Fibroblast of lung (primary cell): ENCODE results near the gene HSPA12B. TPM values are rescaled to one million over a fixed set of nuclear protein-coding genes. Genes with fewer than 3 reads are reported as not detected.
A peak's percentile ranks its signal among the peaks of the same experiment; 100 is the strongest.
"Not testable (repeated sequence)": the region's sequence is repeated elsewhere in the genome, so short reads cannot be mapped to it uniquely, and the experiment has no call there.

Experiments used
- DNase-seq, 2 donors: peaks; one replicate each; pipeline versions ENCODE4 v3.0.0 to v3.0.0-alpha.2; 2010; ENCODE audit warnings: low read depth in 2 of 2
- H2AFZ ChIP-seq: 2 replicates; pipeline ENCODE4 v1.5.1; 2012; ENCODE audit warnings: low read length, control low read depth, inconsistent platforms
- H3K27ac ChIP-seq: 2 replicates; pipeline ENCODE4 v1.5.1; 2011; ENCODE audit warnings: low read length, control low read depth; ENCODE audit not compliant: insufficient read depth
- H3K27me3 ChIP-seq: 2 replicates; pipeline ENCODE4 v1.5.1; 2011; ENCODE audit warnings: mild to moderate bottlenecking, low read length; ENCODE audit not compliant: control insufficient read depth, insufficient read depth
- H3K36me3 ChIP-seq: 2 replicates; pipeline ENCODE4 v1.5.1; 2011; ENCODE audit warnings: low read length; ENCODE audit not compliant: control insufficient read depth, insufficient read depth
- H3K4me1 ChIP-seq: 2 replicates; pipeline ENCODE4 v1.5.1; 2011; ENCODE audit warnings: low read length; ENCODE audit not compliant: control insufficient read depth, insufficient read depth; ENCODE audit errors: extremely low read depth
- H3K4me2 ChIP-seq: 2 replicates; pipeline ENCODE4 v1.5.1; 2011; ENCODE audit warnings: low read length, control low read depth; ENCODE audit not compliant: insufficient read depth; ENCODE audit errors: extremely low read depth
- H3K4me3 ChIP-seq, 4 experiments: fragments of 200-600 bp in 1 of 4; sonication (generic) in 1 of 4; replicated peaks in 1 of 4; 2 replicates each; pipeline ENCODE4 v1.5.1; 2011 to 2016; ENCODE audit warnings: low read length in 4 of 4, low read depth in 3 of 4, mild to moderate bottlenecking in 3 of 4, control low read depth in 2 of 4, inconsistent platforms in 1 of 4, mixed read lengths in 1 of 4; ENCODE audit not compliant: insufficient read depth in 1 of 4; ENCODE audit errors: control extremely low read depth in 1 of 4
- H3K79me2 ChIP-seq: 2 replicates; pipeline ENCODE4 v1.5.1; 2012; ENCODE audit warnings: mild to moderate bottlenecking, low read length, inconsistent platforms; ENCODE audit not compliant: control insufficient read depth, insufficient read depth
- H3K9ac ChIP-seq: 2 replicates; pipeline ENCODE4 v1.5.1; 2011; ENCODE audit warnings: mild to moderate bottlenecking, low read length, control low read depth; ENCODE audit not compliant: insufficient read depth
- H3K9me3 ChIP-seq: 2 replicates; pipeline ENCODE4 v1.5.1; 2012; ENCODE audit warnings: low read depth, low read length; ENCODE audit not compliant: control insufficient read depth, insufficient read depth
- H4K20me1 ChIP-seq: 2 replicates; pipeline ENCODE4 v1.5.1; 2011; ENCODE audit warnings: low read length; ENCODE audit not compliant: control insufficient read depth, insufficient read depth; ENCODE audit errors: extremely low read depth
- CTCF ChIP-seq, 2 donors: IDR thresholded peaks in 1 of 2; conservative IDR thresholded peaks in 1 of 2; 1 replicate in 1 of 2; 2 replicates in 1 of 2; pipeline ENCODE4 v1.5.1; 2011 to 2012; ENCODE audit warnings: low read length in 2 of 2, control low read depth in 1 of 2, inconsistent platforms in 1 of 2, low read depth in 1 of 2, mild to moderate bottlenecking in 1 of 2
- EZH2 ChIP-seq: IDR thresholded peaks from 2 replicates; pipeline ENCODE4 v1.5.1; 2012; ENCODE audit warnings: low read length, control low read depth, mild to moderate bottlenecking; ENCODE audit errors: missing control alignments
- polyA plus RNA-seq, 2 donors: library from polyadenylated mRNA; depleted of rRNA in 1 of 2; stranded (reverse) in 1 of 2; unstranded in 1 of 2; fragments of >200 nt; gene quantifications; 2 replicates each; pipeline ENCODE4 v1.2.1, GENCODE V29; 2011 to 2012; ENCODE audit warnings: missing spikeins in 1 of 2
- total RNA-seq: library from RNA; depleted of rRNA; stranded (reverse); fragments of >200 nt; gene quantifications from 2 replicates; pipeline ENCODE4 v1.2.1, GENCODE V29; 2014

Gene HSPA12B
- total and polyA plus RNA-seq, 2 donors (not counting 1 experiment from before 2014, with no cell fraction given) = 0.02 to 0.17 TPM

- peak; percentile 71 to 81 for DNase-seq
- TF ChIP-seq EZH2 (no peak), CTCF (conservative IDR thresholded peaks at IDR 0.05 in 1 of 2, IDR thresholded peaks at IDR 0.05 in 1 of 2; ENCODE audit: low read depth in 1 of 2, low read length in 2 of 2) (peak; percentile 40 to 55)
- no peaks in the 10 kb centered on the region for H3K27me3 ChIP-seq
- H3K9ac ChIP-seq = peak within 1 kb of the TSS; percentile 75
- peak within 1 kb of the TSS; percentile 90 for H3K4me2 ChIP-seq
- H3K4me3 ChIP-seq = peak within 1 kb of the TSS; percentile 67 to 82 (median 72)
- H3K27ac ChIP-seq = peak within 1 kb of the TSS; percentile 81
- peaks cover 2% of the 10 kb centered on the region for H4K20me1 ChIP-seq
- peaks cover 34% of the 10 kb centered on the region for H3K79me2 ChIP-seq
- H3K36me3 ChIP-seq = peaks cover 5% of the 10 kb centered on the region
- no peak within 1 kb of the TSS for H2AFZ ChIP-seq
- no peaks in the 10 kb centered on the region for H3K9me3 ChIP-seq
- H3K4me1 ChIP-seq = peaks cover 17% of the 10 kb centered on the region
Measured at GRCh38 chr20:3786665-3787323, 54.3 kb downstream of the HSPA12B start, which contains the start of gene CENPB. TSS of gene CENPB (minus strand) at chr20:3786740. CDS start at chr20:3786483, 257 bp downstream.

GRCh38 chr20:3787324-3788014 is 55.0 kb downstream of the HSPA12B start:
- peak overlapping the region in 3 of 4 experiments; percentile 42 to 82 (median 61) for H3K4me3 ChIP-seq
- peaks cover 17% of the 10 kb centered on the region for H3K4me1 ChIP-seq
- no peaks in the 10 kb centered on the region for H3K9me3 ChIP-seq
- peaks cover 5% of the 10 kb centered on the region for H3K36me3 ChIP-seq
- peak overlapping the region; percentile 44 for H3K4me2 ChIP-seq
- DNase-seq = no peak
- no peak overlapping the region for H3K27ac ChIP-seq
- H3K79me2 ChIP-seq = peaks cover 34% of the 10 kb centered on the region
- no peak overlapping the region for H2AFZ ChIP-seq
- H3K27me3 ChIP-seq = no peaks in the 10 kb centered on the region
- no peak for TF ChIP-seq EZH2
- TF ChIP-seq CTCF (conservative IDR thresholded peaks at IDR 0.05 in 1 of 2, IDR thresholded peaks at IDR 0.05 in 1 of 2; ENCODE audit: low read depth in 1 of 2, low read length in 2 of 2) = no peak
- H3K9ac ChIP-seq = no peak overlapping the region
- H4K20me1 ChIP-seq = peaks cover 2% of the 10 kb centered on the region

- Histone ChIP-seq H3K9me3 (no peaks in the 10 kb centered on the region), H3K27me3 (no peaks in the 10 kb centered on the region), H3K27ac (no peak overlapping the region), H3K4me3 (no peak overlapping the region), H3K4me1 (peaks cover 11% of the 10 kb centered on the region), H3K4me2 (peak overlapping the region; percentile 25), H2AFZ (no peak overlapping the region), H4K20me1 (peaks cover 2% of the 10 kb centered on the region), H3K79me2 (peaks cover 25% of the 10 kb centered on the region), H3K9ac (no peak overlapping the region), H3K36me3 (peaks cover 5% of the 10 kb centered on the region)
- DNase-seq = no peak
- TF ChIP-seq CTCF (conservative IDR thresholded peaks at IDR 0.05 in 1 of 2, IDR thresholded peaks at IDR 0.05 in 1 of 2; ENCODE audit: low read depth in 1 of 2, low read length in 2 of 2) = no peak
- no peak for TF ChIP-seq EZH2
Measured at GRCh38 chr20:3788685-3789155, 56.2 kb downstream of the HSPA12B start.

GRCh38 chr20:3789201-3789600 is 56.7 kb downstream of the HSPA12B start:
- H4K20me1 ChIP-seq, H3K4me2 ChIP-seq, H3K4me3 ChIP-seq, H3K9me3 ChIP-seq, H2AFZ ChIP-seq, H3K27me3 ChIP-seq, H3K9ac ChIP-seq, H3K4me1 ChIP-seq, DNase-seq, H3K27ac ChIP-seq, H3K36me3 ChIP-seq: not testable (repeated sequence)
- peaks cover 21% of the 10 kb centered on the region for H3K79me2 ChIP-seq
